DOHH2 (cell line): ENCODE data around the gene HK1.

Source experiments
- H3F3A ChIP-seq: fragments of 200-600 bp; sonication (generic), shearing (Covaris generic); 2 replicates; pipeline ENCODE4 v1.6.0; 2016; ENCODE audit warnings: antibody characterized with exemption, mild to moderate bottlenecking; ENCODE audit not compliant: control insufficient read depth, insufficient read depth
- H3K27ac ChIP-seq: fragments of 200-600 bp; sonication (generic); 2 replicates; pipeline ENCODE4 v1.5.1; 2014; ENCODE audit warnings: low read depth, mild to moderate bottlenecking, low read length, moderate library complexity
- H3K27me3 ChIP-seq: fragments of 200-600 bp; sonication (generic); 2 replicates; pipeline ENCODE4 v1.6.1; 2014; ENCODE audit warnings: mild to moderate bottlenecking, low read length, mixed read lengths; ENCODE audit not compliant: control insufficient read depth
- H3K36me3 ChIP-seq: fragments of 200-600 bp; sonication (generic); 2 replicates; pipeline ENCODE4 v1.6.1; 2014; ENCODE audit warnings: mild to moderate bottlenecking, low read length, moderate library complexity, mixed read lengths; ENCODE audit not compliant: control insufficient read depth
- H3K4me1 ChIP-seq: fragments of 200-600 bp; sonication (generic); 2 replicates; pipeline ENCODE4 v1.6.1; 2014; ENCODE audit warnings: mild to moderate bottlenecking, low read length, mixed read lengths; ENCODE audit not compliant: control insufficient read depth
- H3K4me2 ChIP-seq: fragments of 200-600 bp; sonication (generic); 2 replicates; pipeline ENCODE4 v1.6.0; 2014; ENCODE audit warnings: mild to moderate bottlenecking, low read length, moderate library complexity
- H3K4me3 ChIP-seq: fragments of 200-600 bp; sonication (generic); 2 replicates; pipeline ENCODE4 v1.5.1; 2014; ENCODE audit warnings: mild to moderate bottlenecking, low read length, mixed read lengths
- H3K79me2 ChIP-seq: fragments of 200-600 bp; sonication (generic); 2 replicates; pipeline ENCODE4 v1.6.1; 2014; ENCODE audit warnings: mild to moderate bottlenecking, low read length, mixed read lengths; ENCODE audit not compliant: control insufficient read depth
- H3K9me2 ChIP-seq: fragments of 200-600 bp; sonication (generic); replicated peaks from 2 replicates; pipeline ENCODE4 v1.6.1; 2014; ENCODE audit warnings: mild to moderate bottlenecking, low read length, mixed read lengths; ENCODE audit not compliant: control insufficient read depth
- H3K9me3 ChIP-seq: fragments of 200-600 bp; sonication (generic); 2 replicates; pipeline ENCODE4 v1.6.1; 2014; ENCODE audit warnings: antibody characterized with exemption, low read length, mixed read lengths; ENCODE audit not compliant: control insufficient read depth, insufficient read depth
- H4K20me1 ChIP-seq: fragments of 200-600 bp; sonication (generic); 2 replicates; pipeline ENCODE4 v1.6.0; 2014; ENCODE audit warnings: low read depth, mild to moderate bottlenecking, antibody characterized with exemption, low read length, moderate library complexity; ENCODE audit not compliant: control insufficient read depth, insufficient read depth
- CTCF ChIP-seq: fragments of 200-600 bp; sonication (generic); IDR thresholded peaks from one replicate; pipeline ENCODE4 v1.5.1; 2014; ENCODE audit warnings: antibody characterized with exemption, mild to moderate bottlenecking, low read depth, low read length; ENCODE audit not compliant: poor library complexity, severe bottlenecking
- EZH2phosphoT487 ChIP-seq: fragments of 200-600 bp; sonication (generic); IDR thresholded peaks from 2 replicates; pipeline ENCODE4 v1.6.1; 2017; ENCODE audit warnings: borderline replicate concordance, mild to moderate bottlenecking, antibody characterized with exemption, low read length, moderate library complexity, mixed read lengths

HK1 gene

GRCh38 chr10:69437321-69438259 is 159.3 kb downstream of the HK1 start:
- H3K9me3 ChIP-seq = no peaks in the 10 kb centered on the region
- H3K79me2 ChIP-seq = no peaks in the 10 kb centered on the region
- H3K27ac ChIP-seq = no peak overlapping the region
- H3K9me2 ChIP-seq = no peaks in the 10 kb centered on the region
- peaks cover 15% of the 10 kb centered on the region for H3K27me3 ChIP-seq
- no peaks in the 10 kb centered on the region for H4K20me1 ChIP-seq
- H3K4me2 ChIP-seq = no peak overlapping the region
- H3K4me1 ChIP-seq = no peaks in the 10 kb centered on the region
- no peaks in the 10 kb centered on the region for H3K36me3 ChIP-seq
- no peak overlapping the region for H3K4me3 ChIP-seq
- no peak for TF ChIP-seq EZH2phosphoT487
- no peak for TF ChIP-seq CTCF
- H3F3A ChIP-seq = no peaks in the 10 kb centered on the region

GRCh38 chr10:69438536-69439349 is 160.4 kb downstream of the HK1 start:
- Histone ChIP-seq H3K79me2 (no peaks in the 10 kb centered on the region), H3K27me3 (peaks cover 12% of the 10 kb centered on the region), H3K4me1 (no peaks in the 10 kb centered on the region), H3K27ac (no peak overlapping the region), H3K4me2 (no peak overlapping the region), H3F3A (no peaks in the 10 kb centered on the region), H3K9me3 (no peaks in the 10 kb centered on the region), H3K4me3 (no peak overlapping the region), H3K36me3 (no peaks in the 10 kb centered on the region), H3K9me2 (no peaks in the 10 kb centered on the region), H4K20me1 (no peaks in the 10 kb centered on the region)
- no peak for TF ChIP-seq CTCF

- H3K27ac ChIP-seq = no peak overlapping the region
Observed at GRCh38 chr10:69439350-69439739, 161.0 kb downstream of the HK1 start.

More at GRCh38 chr10:69439350-69439739, 161.0 kb downstream of the HK1 start:
- Histone ChIP-seq H3K4me2 (no peak overlapping the region), H3K9me2 (no peaks in the 10 kb centered on the region), H3K9me3 (no peaks in the 10 kb centered on the region), H3F3A (no peaks in the 10 kb centered on the region), H4K20me1 (no peaks in the 10 kb centered on the region), H3K4me3 (no peak overlapping the region), H3K27me3 (peaks cover 12% of the 10 kb centered on the region), H3K36me3 (no peaks in the 10 kb centered on the region), H3K79me2 (no peaks in the 10 kb centered on the region), H3K4me1 (no peaks in the 10 kb centered on the region)
- TF ChIP-seq EZH2phosphoT487 (no peak), CTCF (no peak)
